GM12874 (cell line): ENCODE data around the gene RHOA.

Source experiments
- TF ChIP-seq, protein P1 (sequence below): IDR thresholded peaks from 2 replicates; pipeline ENCODE4 v1.5.1; 2011; ENCODE audit warnings: low read depth, mild to moderate bottlenecking, control low read depth, low read length, moderate library complexity; ENCODE audit not compliant: insufficient read depth

RHOA gene

DNA sequence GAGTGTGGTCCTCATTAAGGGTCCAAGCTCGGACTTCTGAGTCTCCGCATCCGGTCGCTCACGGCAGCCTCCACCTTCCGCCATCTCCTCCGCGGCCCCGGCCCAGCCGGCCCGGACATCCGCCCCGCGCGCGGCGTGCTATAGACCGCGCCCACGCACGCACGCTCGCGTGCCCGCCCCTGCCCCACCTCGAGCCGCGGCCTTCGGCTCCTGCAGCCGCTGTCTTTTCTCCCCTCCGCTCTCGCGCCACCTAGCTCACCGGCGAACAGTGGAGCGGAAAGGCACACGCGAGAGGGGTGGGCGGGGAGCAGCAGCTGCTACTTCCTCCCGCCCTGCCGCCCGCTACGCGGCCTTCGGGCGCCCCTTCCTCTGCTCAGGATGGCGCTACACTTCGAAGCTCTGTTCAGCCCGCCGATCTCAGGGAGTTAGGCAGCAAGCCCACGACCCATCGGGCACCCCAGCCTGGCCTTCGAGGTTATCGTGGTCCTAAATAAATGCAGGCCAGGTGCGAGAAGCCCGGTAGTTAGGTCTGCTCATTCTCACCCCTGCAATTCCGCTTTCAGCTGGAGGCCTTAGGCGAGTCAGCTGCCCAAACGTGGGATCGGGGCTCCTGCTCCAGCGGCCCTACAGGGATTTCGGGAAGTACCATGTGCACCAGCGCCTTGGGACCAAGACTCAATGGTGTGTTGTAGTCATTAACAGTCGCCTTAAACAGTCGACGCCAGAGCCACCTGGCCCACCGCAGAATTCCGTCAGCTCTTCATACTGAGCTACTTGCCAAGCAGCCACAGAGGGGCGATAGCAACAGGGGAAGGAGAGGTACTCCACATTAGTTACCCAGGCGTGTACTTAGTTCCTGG, 71.6 kb downstream of the RHOA start, which contains the start of gene USP4:
USP4 (minus strand) TSS at position 113 of the 860 bp plus-strand sequence; CDS start at position 84, 29 bp downstream.
- TF ChIP-seq, protein P1, sequence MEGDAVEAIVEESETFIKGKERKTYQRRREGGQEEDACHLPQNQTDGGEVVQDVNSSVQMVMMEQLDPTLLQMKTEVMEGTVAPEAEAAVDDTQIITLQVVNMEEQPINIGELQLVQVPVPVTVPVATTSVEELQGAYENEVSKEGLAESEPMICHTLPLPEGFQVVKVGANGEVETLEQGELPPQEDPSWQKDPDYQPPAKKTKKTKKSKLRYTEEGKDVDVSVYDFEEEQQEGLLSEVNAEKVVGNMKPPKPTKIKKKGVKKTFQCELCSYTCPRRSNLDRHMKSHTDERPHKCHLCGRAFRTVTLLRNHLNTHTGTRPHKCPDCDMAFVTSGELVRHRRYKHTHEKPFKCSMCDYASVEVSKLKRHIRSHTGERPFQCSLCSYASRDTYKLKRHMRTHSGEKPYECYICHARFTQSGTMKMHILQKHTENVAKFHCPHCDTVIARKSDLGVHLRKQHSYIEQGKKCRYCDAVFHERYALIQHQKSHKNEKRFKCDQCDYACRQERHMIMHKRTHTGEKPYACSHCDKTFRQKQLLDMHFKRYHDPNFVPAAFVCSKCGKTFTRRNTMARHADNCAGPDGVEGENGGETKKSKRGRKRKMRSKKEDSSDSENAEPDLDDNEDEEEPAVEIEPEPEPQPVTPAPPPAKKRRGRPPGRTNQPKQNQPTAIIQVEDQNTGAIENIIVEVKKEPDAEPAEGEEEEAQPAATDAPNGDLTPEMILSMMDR = peak; percentile 56

DNA sequence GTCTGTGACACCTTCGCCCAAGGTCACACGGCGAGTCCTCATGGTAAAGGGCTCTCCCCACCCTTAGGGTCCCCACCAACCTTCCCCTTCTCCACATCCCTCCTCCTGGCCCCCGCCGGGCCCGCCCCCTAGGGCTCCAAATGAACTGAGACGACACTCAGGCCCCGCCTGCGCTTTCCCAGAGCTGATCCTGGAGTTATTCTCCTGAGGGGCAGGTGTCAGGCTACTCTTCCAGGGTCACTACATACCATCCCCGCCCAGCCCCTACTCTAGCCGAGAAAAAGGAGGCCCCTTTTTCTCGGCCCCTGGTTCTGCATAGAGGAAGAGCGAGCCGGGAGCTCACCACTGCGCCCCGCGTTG, 72.2 kb downstream of the RHOA start:
- TF ChIP-seq, protein P1 = no peak

DNA sequence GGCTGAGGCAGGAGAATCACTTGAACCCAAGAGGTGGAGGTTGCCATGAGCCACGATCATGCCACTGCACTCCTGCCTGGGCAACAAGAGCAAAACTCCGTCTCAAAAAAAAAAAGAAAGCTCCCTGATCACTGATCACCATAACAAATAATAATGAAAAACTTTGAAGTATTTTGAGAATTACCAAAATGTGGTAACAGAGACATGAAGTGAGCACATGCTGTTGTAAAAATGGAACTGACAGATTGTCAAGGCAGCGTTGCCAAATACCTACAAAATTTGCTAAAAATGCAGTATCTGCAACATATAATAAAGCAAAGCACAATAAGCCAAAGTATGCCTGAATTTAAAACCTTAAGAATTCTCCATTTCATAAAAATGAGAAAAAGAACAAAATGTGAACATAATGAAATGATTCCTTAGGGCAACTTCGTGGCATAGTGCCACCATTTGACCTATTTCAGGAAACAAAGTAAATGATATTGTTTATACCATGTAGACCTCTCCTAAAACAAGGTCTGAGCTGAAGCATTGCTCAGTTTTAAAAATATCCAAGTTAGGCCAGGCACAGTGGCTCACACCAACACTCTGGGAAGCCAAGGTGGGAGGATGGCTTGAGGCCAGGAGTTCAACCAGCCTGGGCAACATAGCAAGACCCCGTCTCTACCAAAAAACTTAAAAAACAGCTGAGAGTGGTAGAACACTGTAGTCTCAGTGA, 77.7 kb downstream of the RHOA start:
- TF ChIP-seq, protein P1 = no peak

DNA sequence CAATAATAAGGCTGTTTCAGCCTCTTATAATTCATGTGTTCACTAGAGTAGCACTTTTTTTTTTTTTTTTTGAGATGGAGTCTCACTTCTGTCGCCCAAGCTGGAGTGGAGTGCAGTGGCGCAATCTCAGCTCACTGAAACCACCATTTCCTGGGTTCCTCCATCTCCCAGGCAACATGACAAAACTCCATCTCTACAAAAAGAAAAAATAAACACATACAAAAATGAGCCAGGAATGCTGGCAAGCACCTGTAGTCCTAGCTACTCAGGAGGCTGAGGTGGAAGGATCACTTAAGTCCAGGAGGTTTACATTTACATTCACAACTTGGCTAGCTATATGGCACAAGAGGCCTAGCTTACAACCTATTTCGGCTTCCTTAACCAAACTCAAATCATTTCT, 78.7 kb downstream of the RHOA start:
- TF ChIP-seq, protein P1 = no peak

DNA sequence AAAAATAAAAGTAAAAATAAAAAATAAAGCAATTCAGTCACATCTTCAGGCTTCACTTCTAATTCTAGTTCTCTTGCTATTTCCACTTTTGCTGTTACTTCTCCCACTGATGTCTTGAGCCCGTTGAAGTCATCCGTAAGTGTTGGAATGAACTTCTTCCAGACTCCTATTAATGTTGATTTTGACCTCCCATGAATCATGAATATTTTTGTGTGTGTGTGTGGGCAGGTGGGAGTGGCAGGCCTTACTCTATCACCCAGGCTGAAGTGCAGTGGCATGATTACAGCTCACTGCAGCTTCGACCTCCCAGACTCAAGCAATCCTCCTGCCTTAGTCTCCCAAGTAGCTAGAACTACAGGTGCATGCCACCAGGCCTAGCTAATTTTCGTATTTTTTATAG, 82.6 kb downstream of the RHOA start:
- TF ChIP-seq, protein P1 = no peak

DNA sequence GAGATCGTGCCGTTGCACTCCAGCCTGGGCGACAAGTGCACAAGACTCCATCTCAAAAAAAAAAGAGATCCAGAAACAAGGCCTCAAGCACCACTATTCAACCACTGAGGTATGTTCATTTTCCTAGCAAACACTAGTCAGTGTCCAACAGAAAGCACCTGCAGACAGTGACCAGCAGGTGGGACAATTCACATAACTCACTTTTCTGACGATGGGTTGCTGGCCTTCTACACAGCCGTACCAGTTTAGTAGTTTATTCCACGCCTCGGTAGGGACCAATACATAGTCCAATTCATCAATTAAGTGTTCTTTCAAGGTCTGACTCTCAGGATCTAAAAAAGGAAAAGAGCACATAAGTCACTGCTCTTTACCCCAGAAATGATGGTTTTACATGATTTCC, 84.3 kb downstream of the RHOA start:
- TF ChIP-seq, protein P1 = 0 out of 2 replicates have a peak, but pooled peaks have one; percentile 22

DNA sequence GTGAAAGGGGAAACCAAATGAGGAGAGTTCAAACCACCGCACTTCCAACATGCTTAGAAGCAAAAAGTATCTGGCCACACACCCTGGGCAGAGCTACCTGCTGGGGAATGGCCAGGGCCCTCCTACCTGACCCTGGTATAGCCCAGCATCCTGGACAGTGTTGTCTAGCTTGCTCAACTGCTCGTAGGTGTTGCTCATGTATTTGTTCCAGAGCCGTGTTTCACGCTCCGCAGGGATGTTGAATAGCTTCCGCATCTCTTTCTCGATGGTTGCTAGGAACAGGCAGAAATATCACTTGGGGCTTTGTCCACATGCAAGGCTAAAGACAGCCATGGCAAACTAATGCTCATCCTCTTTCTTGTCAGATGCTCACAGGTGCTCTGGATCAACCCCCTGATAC, 87.0 kb downstream of the RHOA start:
- TF ChIP-seq, protein P1 = no peak
